HG02870 (cell line): ENCODE results near the gene ZMYND19.
"Not testable (repeated sequence)": the region's sequence is repeated elsewhere in the genome, so short reads cannot be mapped to it uniquely, and the experiment has no call there.

Experiments
- ATAC-seq: cut with Tn5 transposase; IDR thresholded peaks from one replicate; pipeline ENCODE4 v1.9.1; 2021; ENCODE audit warnings: mild to moderate bottlenecking, moderate library complexity; ENCODE audit not compliant: unreplicated experiment

The ZMYND19 gene

GRCh38 chr9:137534256-137535119, 55.8 kb downstream of the ZMYND19 start:
- no peak for ATAC-seq

DNA sequence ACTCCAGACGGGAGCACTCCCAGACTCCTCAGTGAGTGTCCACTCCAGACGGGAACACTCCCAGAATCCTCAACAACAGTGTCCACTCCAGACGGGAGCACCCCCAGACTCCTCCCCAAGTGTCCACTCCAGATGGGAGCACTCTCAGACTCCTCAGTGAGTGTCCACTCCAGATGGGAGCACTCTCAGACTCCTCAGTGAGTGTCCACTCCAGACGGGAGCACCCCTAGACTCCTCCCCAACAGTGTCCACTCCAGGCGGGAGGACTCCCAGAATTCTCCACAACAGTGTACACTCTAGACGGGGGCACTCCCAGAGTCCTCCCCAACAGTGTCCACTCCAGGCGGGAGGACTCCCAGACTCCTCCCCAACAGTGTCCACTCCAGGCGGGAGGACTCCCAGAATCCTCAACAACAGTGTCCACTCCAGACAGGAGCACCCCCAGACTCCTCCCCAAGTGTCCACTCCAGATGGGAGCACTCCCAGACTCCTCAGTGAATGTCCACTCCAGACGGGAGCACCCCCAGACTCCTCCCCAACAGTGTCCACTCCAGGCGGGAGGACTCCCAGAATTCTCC, 57.3 kb downstream of the ZMYND19 start:
- ATAC-seq = not testable (repeated sequence)
